ENCODE results near the gene TREH. TPM values are rescaled to one million over a fixed set of nuclear protein-coding genes. Genes with fewer than 3 reads are reported as not detected.

The TREH gene
- total and polyA plus RNA-seq, 4 donors, result 0.17 to 1.1 (median 0.19) TPM; not detected in 1

Small RNA genes lying within 50 kb of the gene (small RNA-seq; reads per million reads assigned to genes)
- not detected for gene RNU6-376P (ENCODE audit: low replicate concordance)

Other genes with a start within 250 kb of the TREH start
- 100 to 1,000 TPM in 1 of 2 donors, 10 to 100 TPM in 1; 44.5 to 127 TPM for gene KMT2A, start 243.2 kb downstream of the TREH start, total RNA-seq
- gene KMT2A, start 243.2 kb downstream of the TREH start, polyA plus RNA-seq, result 1 to 10 TPM; 7.7 to 9.5 TPM
- gene TTC36, start 152.2 kb downstream of the TREH start, total RNA-seq, result 1 to 10 TPM in 1 of 2 donors, under 1 TPM in 1; 0.95 to 1.6 TPM
- under 1 TPM; 0.14 to 0.40 TPM for gene TTC36, start 152.2 kb downstream of the TREH start, polyA plus RNA-seq
- gene TMEM25, start 148.5 kb downstream of the TREH start, total RNA-seq, result 10 to 100 TPM; 20.1 to 32.0 TPM
- gene TMEM25, start 148.5 kb downstream of the TREH start, polyA plus RNA-seq, result 10 to 100 TPM in 1 of 2 donors, 1 to 10 TPM in 1; 8.8 to 14.4 TPM
- 10 to 100 TPM; 27.2 to 32.9 TPM for gene IFT46, start 113.7 kb downstream of the TREH start, total RNA-seq
- gene IFT46, start 113.7 kb downstream of the TREH start, polyA plus RNA-seq, result 10 to 100 TPM; 15.3 to 21.7 TPM
- 100 to 1,000 TPM; 114 to 123 TPM for gene ARCN1, start 107.2 kb downstream of the TREH start, total RNA-seq
- gene ARCN1, start 107.2 kb downstream of the TREH start, polyA plus RNA-seq, result 10 to 100 TPM; 72.4 to 97.6 TPM
- gene PHLDB1, start 72.0 kb downstream of the TREH start, total RNA-seq, result 10 to 100 TPM; 82.8 to 90.5 TPM
- gene PHLDB1, start 72.0 kb downstream of the TREH start, polyA plus RNA-seq, result 10 to 100 TPM; 27.3 to 69.3 TPM
- 100 to 1,000 TPM in 1 of 2 donors, 10 to 100 TPM in 1; 96.8 to 209 TPM for gene DDX6, start 111.5 kb upstream of the TREH start, total RNA-seq
- 10 to 100 TPM; 19.9 to 26.5 TPM for gene DDX6, start 111.5 kb upstream of the TREH start, polyA plus RNA-seq
- gene CXCR5, start 204.2 kb upstream of the TREH start, total RNA-seq, result under 1 TPM in 1 of 2 donors, not detected in 1; 0.48 TPM
- gene CXCR5, start 204.2 kb upstream of the TREH start, polyA plus RNA-seq, result under 1 TPM; 0.16 to 0.65 TPM
- gene BCL9L, start 246.3 kb upstream of the TREH start, total RNA-seq, result 10 to 100 TPM; 39.6 to 91.0 TPM
- gene BCL9L, start 246.3 kb upstream of the TREH start, polyA plus RNA-seq, result 10 to 100 TPM; 23.3 to 30.4 TPM

Measured in lung (tissue), 5 donors.